Mesendoderm (in vitro differentiated cells): Measurements from ENCODE around the gene FUBP3.
"Not testable (repeated sequence)": the region's sequence is repeated elsewhere in the genome, so short reads cannot be mapped to it uniquely, and the experiment has no call there.

Experiments used
- DNase-seq: peaks from one replicate; pipeline ENCODE4 v3.0.0; 2013
- H2AK5ac ChIP-seq: 2 replicates; pipeline ENCODE4 v1.6.1; 2013; ENCODE audit warnings: low read length, inconsistent platforms
- H2BK120ac ChIP-seq: 2 replicates; pipeline ENCODE4 v1.6.1; 2013; ENCODE audit warnings: low read depth, mild to moderate bottlenecking, low read length, moderate library complexity, mixed read lengths
- H2BK15ac ChIP-seq: replicated peaks from 2 replicates; pipeline ENCODE4 v1.6.1; 2013; ENCODE audit warnings: low read depth, mild to moderate bottlenecking, moderate library complexity
- H2BK5ac ChIP-seq: 2 replicates; pipeline ENCODE4 v1.6.1; 2013; ENCODE audit warnings: low read length, inconsistent platforms
- H3K18ac ChIP-seq: 2 replicates; pipeline ENCODE4 v1.6.1; 2013; ENCODE audit warnings: mild to moderate bottlenecking, low read length, mixed read lengths
- H3K23ac ChIP-seq: one replicate; pipeline ENCODE4 v1.6.1; 2013; ENCODE audit warnings: low read length
- H3K27ac ChIP-seq: 2 replicates; pipeline ENCODE4 v1.5.1; 2013; ENCODE audit warnings: low read depth, mild to moderate bottlenecking, inconsistent platforms, low read length, moderate library complexity
- H3K27me3 ChIP-seq: 2 replicates; pipeline ENCODE4 v1.6.1; 2013; ENCODE audit warnings: low read length, control low read depth, mild to moderate bottlenecking, inconsistent platforms; ENCODE audit not compliant: insufficient read depth, poor library complexity
- H3K36me3 ChIP-seq: 2 replicates; pipeline ENCODE4 v1.6.1; 2013; ENCODE audit warnings: low read length, inconsistent platforms; ENCODE audit not compliant: control insufficient read depth, insufficient read depth
- H3K4ac ChIP-seq: one replicate; pipeline ENCODE4 v1.6.1; 2013; ENCODE audit warnings: low read depth, mild to moderate bottlenecking, low read length, moderate library complexity
- H3K4me1 ChIP-seq: 2 replicates; pipeline ENCODE4 v1.6.1; 2013; ENCODE audit warnings: low read depth, low read length, inconsistent platforms; ENCODE audit not compliant: control insufficient read depth
- H3K4me2 ChIP-seq: 2 replicates; pipeline ENCODE4 v1.6.1; 2013; ENCODE audit warnings: low read length
- H3K4me3 ChIP-seq: 2 replicates; pipeline ENCODE4 v1.5.1; 2013; ENCODE audit warnings: mild to moderate bottlenecking, low read length
- H3K56ac ChIP-seq: one replicate; pipeline ENCODE4 v1.6.1; 2013; ENCODE audit warnings: low read length
- H3K79me1 ChIP-seq: 2 replicates; pipeline ENCODE4 v1.6.1; 2013; ENCODE audit warnings: low read length, inconsistent platforms
- H3K79me2 ChIP-seq: 2 replicates; pipeline ENCODE4 v1.6.1; 2013; ENCODE audit warnings: mild to moderate bottlenecking, low read length; ENCODE audit not compliant: control insufficient read depth, insufficient read depth
- H3K9ac ChIP-seq: 2 replicates; pipeline ENCODE4 v1.6.1; 2013; ENCODE audit warnings: low read length, inconsistent platforms
- H4K5ac ChIP-seq: one replicate; pipeline ENCODE4 v1.6.1; 2013; ENCODE audit warnings: low read length
- H4K8ac ChIP-seq: one replicate; pipeline ENCODE4 v1.6.1; 2013; ENCODE audit warnings: low read depth, mild to moderate bottlenecking, control low read depth, low read length, moderate library complexity
- WGBS: extraction: QIAGEN DNeasy Blood & Tissue Kit; methylation state at CpG from one replicate; pipeline ENCODE4 v1.1.7; 2013; ENCODE audit warnings: low lambda C conversion rate, missing lambda C conversion rate; ENCODE audit not compliant: insufficient coverage; ENCODE audit errors: extremely low coverage; 5-methylcytosine and 5-hydroxymethylcytosine counted together

The FUBP3 gene

DNA sequence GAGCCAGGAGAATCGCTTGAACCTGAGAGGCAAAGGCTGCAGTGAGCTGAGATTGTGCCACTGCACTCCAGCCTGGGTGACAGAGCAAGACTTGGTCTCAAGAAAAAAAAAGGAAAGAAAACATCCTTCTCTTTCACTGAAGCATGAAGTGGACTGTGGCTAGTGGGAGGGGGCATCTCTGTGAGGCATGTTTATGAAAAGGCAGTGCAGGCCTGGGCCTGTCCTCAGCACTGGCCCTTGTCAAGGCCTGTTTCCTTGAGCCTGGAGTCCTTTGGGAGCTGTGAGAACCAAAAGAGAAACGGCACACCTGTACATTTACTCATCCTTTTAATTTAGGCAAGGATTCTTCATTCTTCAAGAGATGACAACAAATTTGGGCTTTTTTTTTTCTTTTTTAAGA is 18.3 kb upstream of the FUBP3 start:
- Histone ChIP-seq H3K4me3 (no peak overlapping the region), H4K5ac (no peak overlapping the region), H3K36me3 (no peaks in the 10 kb centered on the region), H2BK120ac (no peak overlapping the region), H2BK5ac (no peak overlapping the region), H2BK15ac (no peak overlapping the region), H3K23ac (no peak overlapping the region), H3K79me2 (no peaks in the 10 kb centered on the region), H4K8ac (no peak overlapping the region), H2AK5ac (no peak overlapping the region), H3K4ac (no peak overlapping the region), H3K27ac (no peak overlapping the region), H3K18ac (no peak overlapping the region), H3K4me1 (no peaks in the 10 kb centered on the region), H3K9ac (no peak overlapping the region), H3K4me2 (no peak overlapping the region), H3K56ac (no peak overlapping the region), H3K27me3 (no peaks in the 10 kb centered on the region), H3K79me1 (no peaks in the 10 kb centered on the region)
- no peak for DNase-seq
- no CpG with 5 or more reads among the region's 2 CpGs for WGBS

DNA sequence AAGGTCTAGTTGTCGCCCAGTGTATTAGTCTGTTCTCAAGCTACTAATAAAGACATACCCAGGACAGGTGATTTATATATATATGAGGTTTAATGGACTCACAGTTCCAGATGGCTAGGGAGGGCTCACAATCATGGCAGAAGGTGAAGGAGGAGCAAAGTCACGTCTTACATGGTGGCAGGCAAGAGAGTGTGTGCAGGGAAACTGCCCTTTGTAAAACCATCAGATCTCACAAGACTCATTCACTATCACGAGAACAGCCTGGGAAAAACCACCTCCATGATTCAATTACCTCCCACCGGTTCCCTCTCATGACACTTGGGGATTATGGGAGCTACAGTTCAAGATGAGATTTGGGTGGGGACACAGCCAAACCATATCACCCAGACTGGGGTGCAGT is 16.9 kb upstream of the FUBP3 start:
- H2AK5ac ChIP-seq, H3K9ac ChIP-seq, H3K4me2 ChIP-seq, H2BK120ac ChIP-seq, H4K5ac ChIP-seq, H2BK5ac ChIP-seq, H3K79me1 ChIP-seq, H3K27ac ChIP-seq, H3K18ac ChIP-seq, H3K56ac ChIP-seq, H4K8ac ChIP-seq, H3K4me3 ChIP-seq, DNase-seq, H3K23ac ChIP-seq, H3K27me3 ChIP-seq, H3K36me3 ChIP-seq, H3K4me1 ChIP-seq, H2BK15ac ChIP-seq, H3K79me2 ChIP-seq, H3K4ac ChIP-seq: not testable (repeated sequence)
- WGBS: no CpG with 5 or more reads among the region's 4 CpGs

DNA sequence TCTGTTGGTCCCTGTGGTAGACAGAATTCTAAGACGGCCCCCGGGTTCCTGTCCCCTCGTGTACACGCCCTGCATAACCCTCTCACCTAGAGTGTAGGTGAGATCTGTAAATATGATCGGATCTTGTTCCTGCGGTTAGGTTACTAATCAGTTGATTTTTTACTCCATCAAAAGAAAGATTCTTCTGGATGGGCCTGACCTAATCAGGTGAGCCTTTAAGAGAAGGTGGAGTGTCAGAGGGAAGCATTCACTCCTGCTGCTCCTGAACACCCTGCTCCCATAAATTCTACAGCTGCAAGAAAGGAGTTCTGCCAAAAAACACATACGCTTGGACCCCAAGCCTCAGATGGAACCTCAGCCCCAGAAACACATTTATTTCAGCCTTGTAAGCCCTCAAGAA is 15.6 kb upstream of the FUBP3 start:
- H3K27ac ChIP-seq: no peak overlapping the region
- DNase-seq: no peak
- H4K5ac ChIP-seq: no peak overlapping the region
- no peaks in the 10 kb centered on the region for H3K27me3 ChIP-seq
- no peak overlapping the region for H2BK15ac ChIP-seq
- no peak overlapping the region for H3K56ac ChIP-seq
- no peak overlapping the region for H3K23ac ChIP-seq
- H3K36me3 ChIP-seq: no peaks in the 10 kb centered on the region
- no peak overlapping the region for H3K9ac ChIP-seq
- no peaks in the 10 kb centered on the region for H3K4me1 ChIP-seq
- no CpG with 5 or more reads among the region's 7 CpGs for WGBS
- H3K4me2 ChIP-seq: no peak overlapping the region
- no peak overlapping the region for H3K4me3 ChIP-seq
- no peak overlapping the region for H3K18ac ChIP-seq
- no peak overlapping the region for H2BK120ac ChIP-seq
- no peaks in the 10 kb centered on the region for H3K79me1 ChIP-seq
- H4K8ac ChIP-seq: no peak overlapping the region
- H3K4ac ChIP-seq: no peak overlapping the region
- no peaks in the 10 kb centered on the region for H3K79me2 ChIP-seq
- H2AK5ac ChIP-seq: no peak overlapping the region
- H2BK5ac ChIP-seq: no peak overlapping the region

DNA sequence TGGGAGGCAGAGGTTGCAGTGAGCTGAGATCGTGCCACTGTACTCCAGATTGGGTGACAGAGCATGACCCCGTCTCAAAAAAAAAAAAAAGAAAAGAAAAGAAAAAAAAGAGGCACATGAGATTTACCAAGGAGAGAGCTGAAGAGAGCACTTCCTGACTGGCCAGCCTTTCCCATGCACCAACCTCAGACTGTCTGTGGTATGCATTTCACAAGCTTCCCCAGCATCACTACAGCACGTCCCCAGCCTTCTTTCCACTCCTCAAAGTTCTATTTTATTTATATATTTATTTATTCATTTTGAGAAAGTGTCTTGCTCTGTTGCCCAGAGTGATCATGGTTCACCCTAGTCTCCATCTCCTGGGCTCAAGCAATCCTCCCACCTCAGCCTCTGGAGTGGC is 13.6 kb upstream of the FUBP3 start:
- Histone ChIP-seq H2BK15ac (no peak overlapping the region), H3K9ac (no peak overlapping the region), H3K18ac (no peak overlapping the region), H3K79me1 (no peaks in the 10 kb centered on the region), H2BK5ac (no peak overlapping the region), H3K27me3 (no peaks in the 10 kb centered on the region), H3K79me2 (no peaks in the 10 kb centered on the region), H3K4me2 (no peak overlapping the region), H3K27ac (no peak overlapping the region), H3K4me1 (no peaks in the 10 kb centered on the region), H4K5ac (no peak overlapping the region), H4K8ac (no peak overlapping the region), H3K4me3 (no peak overlapping the region), H3K56ac (no peak overlapping the region), H2AK5ac (no peak overlapping the region), H3K36me3 (no peaks in the 10 kb centered on the region), H3K23ac (no peak overlapping the region), H2BK120ac (no peak overlapping the region), H3K4ac (no peak overlapping the region)
- no CpG with 5 or more reads among the region's 3 CpGs for WGBS
- no peak for DNase-seq

DNA sequence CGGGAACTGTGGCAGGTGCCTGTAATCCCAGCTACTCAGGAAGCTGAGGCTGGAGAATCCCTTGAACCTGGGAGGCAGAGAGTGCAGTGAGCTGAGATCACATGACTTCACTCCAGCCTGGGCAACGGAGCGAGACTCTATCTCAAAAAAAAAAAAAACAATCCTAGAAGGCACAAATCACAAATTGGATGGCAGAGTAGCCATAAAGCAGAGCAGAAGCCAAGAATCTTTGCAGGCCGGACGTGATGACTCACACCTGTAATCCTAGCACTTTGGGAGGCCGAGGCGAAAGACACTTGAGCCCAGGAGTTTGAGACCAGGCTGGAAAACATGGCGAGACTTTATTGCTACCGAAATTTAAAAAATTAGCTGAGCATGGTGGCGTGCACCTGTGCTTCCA is 9.2 kb upstream of the FUBP3 start:
- H3K9ac ChIP-seq: no peak overlapping the region
- no peak overlapping the region for H3K23ac ChIP-seq
- no peak overlapping the region for H3K56ac ChIP-seq
- no peak overlapping the region for H2BK120ac ChIP-seq
- H3K79me1 ChIP-seq: no peaks in the 10 kb centered on the region
- no peak overlapping the region for H4K5ac ChIP-seq
- WGBS: no CpG with 5 or more reads among the region's 10 CpGs
- no peaks in the 10 kb centered on the region for H3K36me3 ChIP-seq
- no peak overlapping the region for H3K4ac ChIP-seq
- H3K4me3 ChIP-seq: no peak overlapping the region
- no peak overlapping the region for H2AK5ac ChIP-seq
- H3K18ac ChIP-seq: no peak overlapping the region
- no peaks in the 10 kb centered on the region for H3K79me2 ChIP-seq
- H4K8ac ChIP-seq: no peak overlapping the region
- DNase-seq: no peak
- H3K4me2 ChIP-seq: no peak overlapping the region
- H2BK15ac ChIP-seq: no peak overlapping the region
- no peaks in the 10 kb centered on the region for H3K4me1 ChIP-seq
- no peaks in the 10 kb centered on the region for H3K27me3 ChIP-seq
- no peak overlapping the region for H3K27ac ChIP-seq
- no peak overlapping the region for H2BK5ac ChIP-seq

DNA sequence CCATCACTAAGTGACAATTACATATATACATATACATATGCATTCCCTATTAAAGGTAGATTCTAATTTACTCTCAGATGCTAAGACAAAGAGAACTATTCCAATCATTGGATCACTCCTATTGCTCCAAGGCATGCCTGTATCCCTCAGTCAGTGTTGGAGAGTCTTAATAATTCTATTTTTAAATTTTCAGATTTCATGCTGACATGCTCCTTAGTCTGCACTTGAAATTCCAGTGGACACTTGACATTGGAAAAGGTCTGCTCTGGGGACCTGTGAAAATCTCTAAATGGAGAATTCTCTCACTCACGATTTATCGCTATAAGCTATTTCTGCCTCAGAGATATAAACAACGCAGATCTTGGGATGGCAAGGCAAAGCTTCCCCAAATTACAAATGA is 3.9 kb upstream of the FUBP3 start:
- Histone ChIP-seq H2AK5ac (no peak overlapping the region), H3K36me3 (no peaks in the 10 kb centered on the region), H3K18ac (no peak overlapping the region), H3K9ac (no peak overlapping the region), H3K56ac (no peak overlapping the region), H3K23ac (no peak overlapping the region), H2BK120ac (no peak overlapping the region), H3K27ac (no peak overlapping the region), H3K4me1 (no peaks in the 10 kb centered on the region), H4K5ac (no peak overlapping the region), H3K79me1 (peaks cover 4% of the 10 kb centered on the region), H3K4me2 (no peak overlapping the region), H3K4ac (no peak overlapping the region), H3K4me3 (no peak overlapping the region), H4K8ac (no peak overlapping the region), H2BK5ac (no peak overlapping the region), H3K27me3 (no peaks in the 10 kb centered on the region), H2BK15ac (no peak overlapping the region), H3K79me2 (peaks cover 9% of the 10 kb centered on the region)
- no CpG with 5 or more reads among the region's 3 CpGs for WGBS
- no peak for DNase-seq
